ENCODE measurements around the gene B4GALT1. TPM values are rescaled to one million over a fixed set of nuclear protein-coding genes. Genes with fewer than 3 reads are reported as not detected.

The B4GALT1 gene
- total RNA-seq, 1 donor from 2014 or later = 60.2 TPM

- H3K27ac Mint-ChIP-seq (ENCODE audit: unreplicated experiment) = no peak overlapping the region
These were observed 56.5 kb downstream of the B4GALT1 start for GRCh38 chr9:33110686-33111085.

GRCh38 chr9:33109850-33110595, 57.1 kb downstream of the B4GALT1 start:
- no peaks in the 10 kb centered on the region for H3K27me3 Mint-ChIP-seq (ENCODE audit: low read depth)
- no peaks in the 10 kb centered on the region for H3K9me3 Mint-ChIP-seq (ENCODE audit: low read depth)
- TF ChIP-seq CTCF (IDR thresholded peaks at IDR 0.05) = no peak
- peaks cover 22% of the 10 kb centered on the region for H3K36me3 Mint-ChIP-seq (ENCODE audit: low read depth)
- no peak overlapping the region for H3K4me3 Mint-ChIP-seq (ENCODE audit: unreplicated experiment)
- no peak for DNase-seq (ENCODE audit: low spot score)
- H3K27ac Mint-ChIP-seq (ENCODE audit: unreplicated experiment) = no peak overlapping the region
- peaks cover 40% of the 10 kb centered on the region for H3K4me1 Mint-ChIP-seq (ENCODE audit: low read depth)

More at GRCh38 chr9:33110686-33111085, 56.5 kb downstream of the B4GALT1 start:
- DNase-seq (ENCODE audit: low spot score) = no peak
- peaks cover 22% of the 10 kb centered on the region for H3K36me3 Mint-ChIP-seq (ENCODE audit: low read depth)
- H3K27me3 Mint-ChIP-seq (ENCODE audit: low read depth) = no peaks in the 10 kb centered on the region
- TF ChIP-seq CTCF (IDR thresholded peaks at IDR 0.05) = no peak
- H3K9me3 Mint-ChIP-seq (ENCODE audit: low read depth) = no peaks in the 10 kb centered on the region
- H3K4me3 Mint-ChIP-seq (ENCODE audit: unreplicated experiment) = no peak overlapping the region
- peaks cover 38% of the 10 kb centered on the region for H3K4me1 Mint-ChIP-seq (ENCODE audit: low read depth)

- no peak overlapping the region for H3K4me3 Mint-ChIP-seq (ENCODE audit: unreplicated experiment)
- no peak overlapping the region for H3K27ac Mint-ChIP-seq (ENCODE audit: unreplicated experiment)
- peaks cover 47% of the 10 kb centered on the region for H3K4me1 Mint-ChIP-seq (ENCODE audit: low read depth)
- no peak for TF ChIP-seq CTCF (IDR thresholded peaks at IDR 0.05)
- H3K27me3 Mint-ChIP-seq (ENCODE audit: low read depth) = no peaks in the 10 kb centered on the region
- DNase-seq (ENCODE audit: low spot score) = no peak
- no peaks in the 10 kb centered on the region for H3K9me3 Mint-ChIP-seq (ENCODE audit: low read depth)
- H3K36me3 Mint-ChIP-seq (ENCODE audit: low read depth) = peaks cover 19% of the 10 kb centered on the region
These were observed 58.0 kb downstream of the B4GALT1 start for GRCh38 chr9:33109097-33109496.

- peak overlapping the region; percentile 17 for H3K27ac Mint-ChIP-seq (ENCODE audit: unreplicated experiment)
- H3K4me1 Mint-ChIP-seq (ENCODE audit: low read depth) = peaks cover 54% of the 10 kb centered on the region
- no peak for DNase-seq (ENCODE audit: low spot score)
- no peaks in the 10 kb centered on the region for H3K27me3 Mint-ChIP-seq (ENCODE audit: low read depth)
- peaks cover 14% of the 10 kb centered on the region for H3K36me3 Mint-ChIP-seq (ENCODE audit: low read depth)
- H3K4me3 Mint-ChIP-seq (ENCODE audit: unreplicated experiment) = no peak overlapping the region
- no peak for TF ChIP-seq CTCF (IDR thresholded peaks at IDR 0.05)
- H3K9me3 Mint-ChIP-seq (ENCODE audit: low read depth) = no peaks in the 10 kb centered on the region
These were observed 58.7 kb downstream of the B4GALT1 start for GRCh38 chr9:33108472-33108871.

GRCh38 chr9:33107762-33108161, 59.4 kb downstream of the B4GALT1 start:
- DNase-seq (ENCODE audit: low spot score) = no peak
- TF ChIP-seq CTCF (IDR thresholded peaks at IDR 0.05) = no peak
- Mint-ChIP-seq H3K4me3 (ENCODE audit: unreplicated experiment) (no peak overlapping the region), H3K27ac (ENCODE audit: unreplicated experiment) (peak overlapping the region; percentile 96), H3K4me1 (ENCODE audit: low read depth) (peaks cover 60% of the 10 kb centered on the region), H3K27me3 (ENCODE audit: low read depth) (no peaks in the 10 kb centered on the region), H3K9me3 (ENCODE audit: low read depth) (no peaks in the 10 kb centered on the region), H3K36me3 (ENCODE audit: low read depth) (peaks cover 8% of the 10 kb centered on the region)

Data from chondrocyte (in vitro differentiated cells).